HEK293T (cell line): ENCODE results near the gene PRDM16.

ENCODE experiments used
- SP1 ChIP-seq: fragments of 450-650 bp; IDR thresholded peaks from 2 replicates; pipeline ENCODE4 v1.6.1; 2017
- TARDBP ChIP-seq: fragments of 450-650 bp; IDR thresholded peaks from 2 replicates; pipeline ENCODE4 v1.6.1; 2016

GRCh38 chr1:3417934-3418333 lies 348.9 kb downstream of the PRDM16 start:
- TF ChIP-seq SP1 (no peak), TARDBP (no peak)
